GM19239 (cell line): ENCODE results near the gene SPAG6.
A peak's percentile ranks its signal among the peaks of the same experiment; 100 is the strongest.

Experiments
- DNase-seq: peaks from one replicate; pipeline ENCODE4 v3.0.0; 2011; ENCODE audit warnings: low spot score; ENCODE audit not compliant: insufficient read length
- FAIRE-seq: peaks from 2 replicates; lab custom pipeline; 2011; peaks lifted over from hg19 to GRCh38; lab: Jason Lieb, UNC

SPAG6 gene

DNA sequence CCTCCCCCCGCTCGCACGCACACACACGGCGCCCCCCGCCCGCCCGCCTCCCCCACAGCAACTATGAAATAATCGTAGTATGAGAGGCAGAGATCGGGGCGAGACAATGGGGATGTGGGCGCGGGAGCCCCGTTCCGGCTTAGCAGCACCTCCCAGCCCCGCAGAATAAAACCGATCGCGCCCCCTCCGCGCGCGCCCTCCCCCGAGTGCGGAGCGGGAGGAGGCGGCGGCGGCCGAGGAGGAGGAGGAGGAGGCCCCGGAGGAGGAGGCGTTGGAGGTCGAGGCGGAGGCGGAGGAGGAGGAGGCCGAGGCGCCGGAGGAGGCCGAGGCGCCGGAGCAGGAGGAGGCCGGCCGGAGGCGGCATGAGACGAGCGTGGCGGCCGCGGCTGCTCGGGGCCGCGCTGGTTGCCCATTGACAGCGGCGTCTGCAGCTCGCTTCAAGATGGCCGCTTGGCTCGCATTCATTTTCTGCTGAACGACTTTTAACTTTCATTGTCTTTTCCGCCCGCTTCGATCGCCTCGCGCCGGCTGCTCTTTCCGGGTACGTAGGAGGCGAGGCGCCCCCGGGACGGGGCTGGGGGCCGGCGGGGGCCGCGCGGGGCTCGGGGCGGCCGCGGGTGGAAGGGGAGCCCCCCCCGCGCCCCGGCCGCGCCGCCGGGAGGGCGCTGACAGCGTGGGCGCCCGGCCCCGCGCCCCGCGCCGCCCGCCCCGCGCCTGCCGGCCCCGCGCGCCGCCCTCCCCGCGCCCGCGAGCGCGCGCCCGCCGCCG, 24.0 kb upstream of the SPAG6 start:
- FAIRE-seq (peak; percentile 31), DNase-seq (no peak)

- no peak for FAIRE-seq
- DNase-seq: no peak
Observed at GRCh38 chr10:22321924-22322640, 23.2 kb upstream of the SPAG6 start.

DNA sequence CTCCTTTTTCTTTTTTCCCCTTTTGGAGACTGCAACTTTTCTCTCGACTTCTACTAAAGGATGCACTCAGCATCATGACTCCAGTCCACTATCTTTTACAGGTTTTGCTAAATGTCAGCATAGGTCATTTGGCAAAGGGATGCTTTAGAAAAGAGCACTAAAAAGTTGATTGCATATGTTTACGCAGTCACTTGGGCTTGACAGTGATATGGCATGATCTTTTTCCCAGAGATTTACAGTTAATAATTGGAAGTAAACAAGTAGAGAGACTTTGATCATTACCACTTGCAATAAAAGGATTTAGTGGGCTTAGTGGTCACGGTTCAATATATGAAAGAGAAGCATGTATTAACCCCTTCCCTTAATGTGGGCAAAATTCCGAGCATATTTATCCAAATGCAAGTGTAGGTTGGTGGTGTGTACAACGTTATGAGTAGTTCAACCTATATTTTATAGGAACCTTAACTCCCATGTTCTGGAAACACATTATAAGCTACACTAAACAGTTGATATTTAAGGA, 22.6 kb upstream of the SPAG6 start:
- DNase-seq (no peak), FAIRE-seq (no peak)

DNA sequence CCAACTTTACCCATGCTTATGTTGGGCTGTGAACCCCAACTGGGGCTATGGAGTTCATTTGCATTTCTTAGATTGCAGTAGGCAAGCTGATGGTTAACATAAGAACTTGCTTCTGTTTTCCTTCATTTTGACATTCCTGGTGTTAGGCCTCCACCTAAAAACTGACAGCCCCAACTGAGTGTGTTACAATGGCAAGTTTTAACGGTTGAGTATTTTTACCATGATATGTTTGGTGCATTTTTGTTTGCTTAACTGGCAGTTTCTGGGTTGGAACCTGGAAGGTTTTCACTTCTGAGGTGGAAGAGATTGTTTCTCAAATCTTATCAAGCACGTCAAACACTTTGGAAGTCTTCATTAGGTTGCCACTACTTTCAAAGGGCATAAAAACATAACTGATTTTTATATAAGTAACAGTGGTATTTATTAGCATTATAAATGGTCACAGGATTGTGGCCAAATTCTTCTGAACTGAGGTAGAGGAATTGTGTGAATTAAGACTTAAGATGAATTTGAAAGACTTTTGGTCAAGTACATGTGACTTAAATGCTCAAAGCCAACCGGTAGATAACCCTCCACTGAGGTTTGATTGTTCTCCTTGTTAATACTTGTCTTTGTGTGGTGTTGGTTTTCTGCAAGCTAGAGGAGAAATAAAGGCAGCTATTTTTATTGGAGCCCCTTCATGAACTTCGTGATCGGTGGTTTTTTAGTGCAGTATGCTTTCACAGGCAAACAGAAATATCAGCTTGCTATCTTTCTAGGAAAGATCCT, 21.6 kb upstream of the SPAG6 start:
- DNase-seq: no peak
- FAIRE-seq: peak; percentile 45

GRCh38 chr10:22324413-22324812, 20.9 kb upstream of the SPAG6 start:
- FAIRE-seq: no peak
- DNase-seq: no peak

DNA sequence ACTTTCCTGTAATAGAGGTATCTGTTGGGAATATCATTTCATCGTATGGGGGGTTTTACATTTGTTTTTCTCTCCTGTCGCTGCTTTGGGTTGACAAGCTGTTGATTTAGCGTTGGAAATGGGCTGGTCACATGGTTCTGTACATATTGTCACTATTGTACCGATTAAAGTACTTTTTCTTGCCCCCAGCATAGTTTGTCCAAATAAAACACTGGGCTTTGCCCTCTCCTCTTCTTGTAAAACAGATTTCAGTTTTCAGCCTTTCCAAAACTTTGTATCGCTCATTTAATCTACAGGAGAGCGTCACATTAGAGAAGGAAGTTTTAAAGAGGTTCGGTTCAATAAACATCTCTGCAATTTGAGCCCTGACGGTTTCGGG, 20.4 kb upstream of the SPAG6 start:
- DNase-seq (no peak), FAIRE-seq (no peak)

DNA sequence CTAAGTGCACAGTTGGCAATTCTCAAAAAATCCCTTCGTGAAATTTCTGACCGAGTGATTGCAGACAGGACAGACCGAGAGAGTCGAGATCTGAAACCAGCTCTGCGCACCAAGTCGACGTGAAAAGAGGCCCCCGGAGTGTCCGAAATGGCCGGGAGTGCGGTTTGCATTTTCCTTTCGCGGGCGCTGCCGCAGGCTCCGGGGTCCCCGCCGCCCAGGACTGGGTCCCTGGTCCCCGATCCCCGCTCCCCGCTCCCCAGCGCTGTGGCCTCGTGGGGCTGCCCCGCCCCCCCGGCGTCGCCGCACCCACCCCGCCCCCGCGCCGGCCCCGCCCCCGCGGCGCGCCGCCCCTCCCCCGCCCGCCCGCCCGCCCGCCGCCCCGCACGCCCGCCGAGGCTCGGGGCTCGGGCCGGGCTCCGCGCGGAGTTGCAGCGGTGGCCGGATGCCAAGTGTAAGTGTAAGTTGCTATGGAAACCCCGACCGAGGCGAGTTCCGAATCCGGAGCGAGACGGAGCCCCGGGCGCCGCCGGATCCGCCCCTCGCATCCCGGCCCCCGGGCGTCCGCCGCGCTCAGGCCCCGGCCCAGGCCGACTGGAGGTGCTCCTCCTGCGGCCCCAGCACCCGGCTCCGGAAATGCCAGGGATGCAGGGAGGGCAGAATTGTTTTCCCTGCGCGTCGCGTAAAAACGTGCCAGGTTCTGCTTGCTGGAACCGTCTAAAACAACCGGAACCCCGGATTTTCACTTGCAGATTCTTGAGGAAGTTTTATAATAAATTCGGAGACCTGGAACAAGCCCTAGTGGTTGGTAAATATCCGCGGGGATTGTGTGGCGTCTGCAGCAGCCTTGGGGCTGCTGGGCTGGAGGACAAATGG, 19.8 kb upstream of the SPAG6 start:
- DNase-seq (peak; percentile 81), FAIRE-seq (no peak)

GRCh38 chr10:22326145-22326702, 19.1 kb upstream of the SPAG6 start:
- no peak for FAIRE-seq
- no peak for DNase-seq

DNA sequence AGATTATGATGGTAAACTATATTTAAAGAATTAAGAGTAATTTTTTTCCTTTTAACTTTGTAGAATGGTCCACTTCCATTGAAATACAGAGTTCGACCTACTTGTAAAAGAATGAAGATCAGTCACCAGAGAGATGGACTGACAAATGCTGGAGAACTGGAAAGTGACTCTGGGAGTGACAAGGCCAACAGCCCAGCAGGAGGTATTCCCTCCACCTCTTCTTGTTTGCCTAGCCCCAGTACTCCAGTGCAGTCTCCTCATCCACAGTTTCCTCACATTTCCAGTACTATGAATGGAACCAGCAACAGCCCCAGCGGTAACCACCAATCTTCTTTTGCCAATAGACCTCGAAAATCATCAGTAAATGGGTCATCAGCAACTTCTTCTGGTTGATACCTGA, 16.1 kb upstream of the SPAG6 start:
- FAIRE-seq (no peak), DNase-seq (no peak)

- no peak for FAIRE-seq
- no peak for DNase-seq
Observed at GRCh38 chr10:22332116-22332692, 13.1 kb upstream of the SPAG6 start.

DNA sequence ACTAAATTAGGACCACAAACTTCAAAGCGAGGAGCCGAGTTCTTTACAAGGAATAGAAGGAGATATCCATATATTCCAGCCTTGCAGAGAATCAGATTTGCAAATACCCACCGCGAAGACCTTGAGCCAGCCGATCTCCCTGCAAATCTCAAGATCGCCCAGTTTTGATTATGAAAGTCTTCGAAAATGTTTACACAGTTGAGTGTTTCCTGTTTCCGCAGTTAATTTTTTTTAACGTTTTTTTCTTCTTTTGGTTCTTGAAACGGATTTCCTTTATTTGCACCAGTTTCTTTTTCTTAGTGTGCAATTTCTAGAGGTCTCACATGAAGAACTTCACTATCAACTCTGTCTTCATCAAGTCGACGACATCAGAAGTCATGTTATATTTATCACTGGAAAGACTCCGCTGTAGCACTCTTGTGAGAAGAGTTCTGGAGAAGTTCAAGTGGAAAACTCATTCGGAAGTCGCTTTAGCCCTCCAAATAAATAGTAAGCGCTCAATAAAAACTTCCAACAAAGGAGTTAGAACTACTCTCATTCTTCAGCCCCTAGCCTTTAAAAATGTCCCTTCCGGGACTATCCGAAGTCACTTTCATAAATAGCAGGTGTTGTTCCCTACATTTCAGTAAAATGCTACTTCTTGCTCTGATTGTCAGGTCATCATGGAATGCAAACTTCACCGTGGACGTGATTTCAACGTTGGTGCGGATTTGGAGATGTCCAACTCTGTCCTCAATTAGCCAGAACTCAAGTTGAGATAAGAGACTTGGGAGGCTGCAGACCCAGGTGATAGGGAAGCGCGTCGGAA, 11.9 kb upstream of the SPAG6 start:
- FAIRE-seq: peak; percentile 97
- no peak for DNase-seq

DNA sequence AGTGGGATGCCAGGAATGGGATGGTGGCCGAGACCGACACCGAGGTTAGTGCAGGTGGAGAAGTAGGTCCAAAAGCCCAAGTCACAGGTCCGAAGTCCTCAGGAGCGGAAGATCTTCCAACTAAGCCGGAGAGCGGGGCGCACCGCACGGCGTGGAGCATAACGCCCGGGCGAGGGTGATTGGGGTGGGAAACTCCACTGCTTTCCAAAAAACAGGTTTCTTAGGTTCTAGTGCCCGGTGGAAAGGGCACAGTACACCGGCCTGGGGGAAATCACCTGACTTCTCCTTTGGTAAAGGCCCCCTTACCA, 11.4 kb upstream of the SPAG6 start:
- DNase-seq: no peak
- FAIRE-seq: no peak

DNA sequence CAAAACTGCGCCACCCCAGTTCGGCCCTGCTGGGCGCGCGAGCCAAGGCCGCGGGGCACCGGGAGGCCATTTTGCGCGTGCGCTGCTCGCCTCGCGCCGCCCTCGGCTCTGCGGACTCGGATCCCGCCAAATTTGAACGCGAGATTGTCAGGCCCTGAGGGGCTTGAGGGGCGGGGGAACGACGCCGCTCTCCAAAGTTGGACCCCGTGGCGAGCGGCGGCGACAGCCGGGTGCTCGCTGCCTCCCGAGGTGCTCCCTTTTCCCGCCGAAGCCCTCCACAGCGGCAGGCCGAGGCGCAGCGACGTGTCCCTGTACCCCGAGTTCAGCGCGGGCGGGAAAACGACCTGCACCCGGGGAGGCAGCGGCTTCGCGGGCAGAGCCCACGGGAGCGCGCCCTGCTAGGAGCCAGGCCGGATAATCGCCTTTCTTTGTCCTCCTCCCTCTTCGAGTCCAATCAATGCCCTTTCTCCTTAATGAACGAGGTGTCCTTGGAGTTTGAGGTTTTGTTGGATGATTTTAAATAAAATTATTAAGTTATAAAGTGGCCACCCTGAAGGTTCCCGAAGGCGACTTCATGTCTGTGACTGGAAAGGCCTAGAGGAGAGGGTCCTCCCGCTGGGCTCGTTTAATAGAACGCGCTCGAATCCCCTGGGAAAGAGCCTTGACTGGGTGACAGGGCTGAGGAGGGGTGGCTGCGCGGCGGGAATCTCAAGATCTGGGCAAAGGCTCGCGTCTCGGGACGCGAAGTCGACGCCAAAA, 10.7 kb upstream of the SPAG6 start:
- no peak for FAIRE-seq
- no peak for DNase-seq

GRCh38 chr10:22335173-22335933, 9.9 kb upstream of the SPAG6 start:
- DNase-seq (peak; percentile 70), FAIRE-seq (peak; percentile 91)

DNA sequence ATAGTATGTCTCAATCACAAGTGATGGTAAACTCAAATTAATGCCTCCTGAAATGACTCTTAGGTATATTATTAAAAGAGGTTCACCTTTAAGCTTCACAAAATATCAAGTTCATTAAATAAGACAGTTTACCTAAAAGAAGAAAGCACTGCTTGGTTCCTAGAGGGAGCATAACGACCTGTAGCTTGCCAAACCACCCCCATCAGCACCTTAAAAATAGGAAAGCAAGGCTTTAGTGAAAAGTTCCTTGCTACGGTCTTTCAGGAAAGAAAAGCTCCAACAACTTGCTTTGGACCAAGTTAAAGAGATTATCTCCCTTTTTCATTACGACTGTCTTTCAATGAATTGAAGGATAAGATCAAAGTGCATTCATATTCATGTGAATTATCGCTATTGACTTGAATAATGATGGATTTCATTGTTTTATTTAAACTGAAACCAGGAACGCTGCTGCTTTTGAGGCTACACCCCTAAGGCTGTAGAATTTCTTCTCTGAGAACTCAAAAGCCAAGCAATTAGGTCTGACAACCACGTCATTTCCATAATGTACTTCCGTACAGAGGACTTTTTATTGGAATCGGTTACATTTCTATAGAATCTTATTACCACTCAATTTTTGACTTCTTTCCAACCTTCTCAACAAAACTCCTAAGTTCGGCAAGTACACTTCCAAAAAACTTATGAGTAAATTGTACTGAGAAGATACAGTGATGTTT, 7.0 kb upstream of the SPAG6 start:
- DNase-seq: no peak
- FAIRE-seq: no peak

DNA sequence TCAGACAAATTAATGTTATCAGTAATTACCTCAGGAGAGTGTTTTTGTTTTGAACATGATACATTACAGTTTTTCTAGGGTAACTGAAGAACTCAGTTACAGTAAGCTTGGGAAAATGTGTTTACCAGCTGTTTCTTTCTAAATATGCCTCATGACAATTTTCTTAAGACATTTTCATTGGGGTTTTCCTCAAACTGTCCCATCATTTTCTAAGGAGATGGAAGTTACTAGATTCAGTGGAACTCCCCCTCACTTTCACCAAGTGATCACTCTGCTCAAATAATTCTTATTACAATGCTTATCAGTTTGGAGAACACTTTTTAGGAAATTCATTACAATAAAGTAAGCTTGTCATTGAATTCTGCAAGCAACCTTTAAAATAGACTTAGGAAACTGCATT, 6.4 kb upstream of the SPAG6 start:
- FAIRE-seq (no peak), DNase-seq (no peak)
